ENCODE data around the gene SRD5A3.

DNA sequence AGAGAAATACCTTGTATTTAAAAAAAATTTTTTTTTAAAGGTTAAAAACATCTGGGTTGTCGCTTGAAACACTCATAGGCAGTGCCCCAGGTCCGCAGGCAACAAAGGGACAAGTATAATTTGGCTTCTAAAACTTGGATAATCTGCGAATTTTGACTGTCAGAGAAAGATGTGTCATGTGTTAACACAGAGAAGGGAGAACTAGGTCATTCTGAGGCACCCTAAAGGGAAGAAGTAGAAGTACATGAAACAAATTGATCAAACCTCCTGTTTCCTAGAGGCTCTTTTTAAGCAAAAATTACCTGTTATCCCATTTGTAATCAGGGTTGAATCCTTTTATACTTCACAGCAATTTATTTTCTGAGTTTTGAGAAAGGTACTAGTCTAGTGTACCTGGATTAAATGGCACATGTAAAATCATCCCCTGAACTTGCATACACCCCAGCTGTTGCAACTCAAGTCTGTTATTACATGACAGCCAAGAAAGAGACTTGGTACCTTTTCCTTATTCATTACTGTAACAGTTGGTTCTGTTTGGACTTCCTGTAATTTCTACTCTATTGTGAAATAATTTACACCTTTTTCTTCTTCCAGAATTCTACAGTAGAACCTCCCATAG is 1.7 kb downstream of the SRD5A3 start:
- TF ChIP-seq GABPA (IDR thresholded peaks at IDR 0.05; ENCODE audit: low read depth) (no peak), ETV6 (conservative IDR thresholded peaks at IDR 0.05 in 1 of 2, IDR thresholded peaks at IDR 0.05 in 1 of 2; ENCODE audit: borderline replicate concordance in 1 of 2, low read depth in 1 of 2) (no peak), JUND (IDR thresholded peaks at IDR 0.05; ENCODE audit: low read depth, low read length) (no peak), ZNF24 (IDR thresholded peaks at IDR 0.05) (no peak), E2F4 (IDR thresholded peaks at IDR 0.05; ENCODE audit: low read depth, low read length) (no peak), IRF3 (IDR thresholded peaks at IDR 0.05) (no peak)
- TF ChIP-seq, protein P1, sequence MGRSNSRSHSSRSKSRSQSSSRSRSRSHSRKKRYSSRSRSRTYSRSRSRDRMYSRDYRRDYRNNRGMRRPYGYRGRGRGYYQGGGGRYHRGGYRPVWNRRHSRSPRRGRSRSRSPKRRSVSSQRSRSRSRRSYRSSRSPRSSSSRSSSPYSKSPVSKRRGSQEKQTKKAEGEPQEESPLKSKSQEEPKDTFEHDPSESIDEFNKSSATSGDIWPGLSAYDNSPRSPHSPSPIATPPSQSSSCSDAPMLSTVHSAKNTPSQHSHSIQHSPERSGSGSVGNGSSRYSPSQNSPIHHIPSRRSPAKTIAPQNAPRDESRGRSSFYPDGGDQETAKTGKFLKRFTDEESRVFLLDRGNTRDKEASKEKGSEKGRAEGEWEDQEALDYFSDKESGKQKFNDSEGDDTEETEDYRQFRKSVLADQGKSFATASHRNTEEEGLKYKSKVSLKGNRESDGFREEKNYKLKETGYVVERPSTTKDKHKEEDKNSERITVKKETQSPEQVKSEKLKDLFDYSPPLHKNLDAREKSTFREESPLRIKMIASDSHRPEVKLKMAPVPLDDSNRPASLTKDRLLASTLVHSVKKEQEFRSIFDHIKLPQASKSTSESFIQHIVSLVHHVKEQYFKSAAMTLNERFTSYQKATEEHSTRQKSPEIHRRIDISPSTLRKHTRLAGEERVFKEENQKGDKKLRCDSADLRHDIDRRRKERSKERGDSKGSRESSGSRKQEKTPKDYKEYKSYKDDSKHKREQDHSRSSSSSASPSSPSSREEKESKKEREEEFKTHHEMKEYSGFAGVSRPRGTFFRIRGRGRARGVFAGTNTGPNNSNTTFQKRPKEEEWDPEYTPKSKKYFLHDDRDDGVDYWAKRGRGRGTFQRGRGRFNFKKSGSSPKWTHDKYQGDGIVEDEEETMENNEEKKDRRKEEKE (IDR thresholded peaks at IDR 0.05): no peak

All from GM12878 (cell line).